Right lobe of liver (tissue), 6 donors: ENCODE measurements around the gene VPS13A. TPM values are rescaled to one million over a fixed set of nuclear protein-coding genes. Genes with fewer than 3 reads are reported as not detected.

Experiments used
- ATAC-seq, 4 donors: fragments of 200-7000 bp; cut with Tn5 transposase; one replicate each; pipeline ENCODE4 v1.9.1; 2020; ENCODE audit warnings: mild to moderate bottlenecking in 4 of 4, moderate library complexity in 4 of 4
- DNase-seq, 3 donors: peaks; one replicate each; pipeline ENCODE4 v3.0.0-alpha.2; 2020
- H3K27ac ChIP-seq, 3 donors: fragments of 200-600 bp; one replicate each; pipeline ENCODE4 v1.8.0; 2022
- H3K27me3 ChIP-seq, 2 donors: fragments of 200-600 bp; one replicate each; pipeline ENCODE4 v1.8.0; 2022
- H3K36me3 ChIP-seq, 4 donors: fragments of 200-600 bp; sonication (generic) in 1 of 4; one replicate each; pipeline versions ENCODE4 v1.5.1 to v1.8.0; 2017 to 2022; ENCODE audit warnings: control low read depth in 1 of 4
- H3K4me1 ChIP-seq, 4 donors: fragments of 200-600 bp; sonication (generic) in 1 of 4; one replicate each; pipeline versions ENCODE4 v1.5.1 to v1.8.0; 2017 to 2022; ENCODE audit warnings: control low read depth in 1 of 4
- H3K4me3 ChIP-seq, 3 donors: fragments of 200-600 bp; one replicate each; pipeline ENCODE4 v1.8.0; 2022
- H3K9me3 ChIP-seq, 4 donors: fragments of 200-600 bp; sonication (generic) in 1 of 4; one replicate each; pipeline versions ENCODE4 v1.5.1 to v1.8.0; 2017 to 2022; ENCODE audit warnings: control low read depth in 1 of 4
- CTCF ChIP-seq, 4 donors: fragments of 200-600 bp in 3 of 4; fragments of 450-650 bp in 1 of 4; IDR thresholded peaks; one replicate each; pipeline versions ENCODE4 v1.5.1 to v1.8.0; 2016 to 2022; ENCODE audit warnings: antibody characterized with exemption in 4 of 4, mild to moderate bottlenecking in 2 of 4
- POLR2A ChIP-seq: fragments of 450-650 bp; IDR thresholded peaks from one replicate; pipeline ENCODE4 v1.6.1; 2017; ENCODE audit warnings: antibody characterized with exemption, mild to moderate bottlenecking
- WGBS: methylation state at CpG from one replicate; pipeline ENCODE4 v1.1.6; 2018; ENCODE audit warnings: low coverage, low lambda C conversion rate; ENCODE audit not compliant: insufficient coverage; ENCODE audit errors: missing lambda C conversion rate; 5-methylcytosine and 5-hydroxymethylcytosine counted together
- intact Hi-C, 2 donors: fragments of 100-400 bp; cut with DNase I; formaldehyde crosslinking; loops; one replicate each; pipeline versions ENCODE4 v1.11.2 to v1.14.1; 2022
- total RNA-seq, 6 experiments: library from RNA; depleted of rRNA in 2 of 6; stranded (reverse); fragments of >200 nt in 2 of 6; fragmentation: NEBNext Ultra II Directional in 3 of 6; extraction: Animal tissue kit (Norgen Biotek cat#: 25700) in 3 of 6; gene quantifications; one replicate each; pipeline versions ENCODE4 v1.1.0 to v1.2.4, GENCODE V29; 2016 to 2023
- donor health status: DM: no; HTN: yes; CAD: no.
- donor health status: DM: no; HTN: no; CAD: no.
- donor health status: DM: no; HTN: no; CAD: no.
- donor health status: DM: no; HTN: yes; CAD: no.
- donor health status: DM: no; HTN: yes; CAD: no.

The VPS13A gene
- total RNA-seq, 6 experiments from 2014 or later: 13.1 to 26.5 (median 20.0) TPM

- intact Hi-C loops: no loop called here
- Histone ChIP-seq H3K27me3 (no peaks in the 10 kb centered on the region), H3K4me3 (no peak overlapping the region), H3K36me3 (peaks cover 0 to 4% (median 0%) of the 10 kb centered on the region in 4 donors), H3K9me3 (no peaks in the 10 kb centered on the region), H3K27ac (no peak overlapping the region), H3K4me1 (no peaks in the 10 kb centered on the region)
- no peak for TF ChIP-seq POLR2A
- no peak for TF ChIP-seq CTCF (IDR thresholded peaks at IDR 0.05)
- ATAC-seq: no peak
- DNase-seq: no peak
Measured at GRCh38 chr9:77418226-77418625, 240.9 kb downstream of the VPS13A start.

GRCh38 chr9:77420641-77421040, 243.3 kb downstream of the VPS13A start:
- intact Hi-C loops: no loop called here
- H3K27ac ChIP-seq: no peak overlapping the region
- H3K4me1 ChIP-seq: no peaks in the 10 kb centered on the region
- ATAC-seq: no peak
- H3K27me3 ChIP-seq: no peaks in the 10 kb centered on the region
- DNase-seq: no peak
- TF ChIP-seq CTCF (IDR thresholded peaks at IDR 0.05): no peak
- TF ChIP-seq POLR2A: no peak
- peaks cover 0 to 4% (median 0%) of the 10 kb centered on the region in 4 donors for H3K36me3 ChIP-seq
- WGBS: 62% methylated on average over 2 of the region's 2 CpGs
- H3K4me3 ChIP-seq: no peak overlapping the region
- H3K9me3 ChIP-seq: no peaks in the 10 kb centered on the region

- Histone ChIP-seq H3K27ac (no peak overlapping the region), H3K9me3 (no peaks in the 10 kb centered on the region), H3K36me3 (no peaks in the 10 kb centered on the region), H3K4me1 (no peaks in the 10 kb centered on the region), H3K4me3 (no peak overlapping the region), H3K27me3 (no peaks in the 10 kb centered on the region)
- DNase-seq (no peak), ATAC-seq (no peak)
- TF ChIP-seq CTCF (IDR thresholded peaks at IDR 0.05) (no peak), POLR2A (no peak)
- intact Hi-C loops: no loop called here
- WGBS: 92% methylated on average over 8 of the region's 10 CpGs
Measured at GRCh38 chr9:77421506-77422265, 244.4 kb downstream of the VPS13A start.

- Histone ChIP-seq H3K27me3 (no peaks in the 10 kb centered on the region), H3K36me3 (no peaks in the 10 kb centered on the region), H3K27ac (no peak overlapping the region), H3K4me1 (no peaks in the 10 kb centered on the region), H3K4me3 (no peak overlapping the region), H3K9me3 (no peaks in the 10 kb centered on the region)
- DNase-seq: no peak
- ATAC-seq: no peak
- intact Hi-C loops: no loop called here
- TF ChIP-seq POLR2A: no peak
- TF ChIP-seq CTCF (IDR thresholded peaks at IDR 0.05): no peak
- 90% methylated on average over 3 of the region's 3 CpGs for WGBS
Measured at GRCh38 chr9:77422969-77423368, 245.6 kb downstream of the VPS13A start.
